B cell (primary cell): ENCODE data around the gene FXR2.

Source experiments
- CTCF ChIP-seq: fragments of 200-600 bp; IDR thresholded peaks from one replicate; pipeline ENCODE4 v1.8.0; 2022; ENCODE audit warnings: antibody characterized with exemption, mild to moderate bottlenecking
- EZH2 ChIP-seq: IDR thresholded peaks from 2 replicates; pipeline ENCODE4 v1.6.1; 2012; ENCODE audit warnings: borderline replicate concordance, low read depth, mild to moderate bottlenecking, moderate library complexity, low read length; ENCODE audit not compliant: insufficient read depth, poor library complexity, severe bottlenecking

GRCh38 chr17:7557147-7557764 lies 57.4 kb downstream of the FXR2 start:
- TF ChIP-seq CTCF = no peak
- no peak for TF ChIP-seq EZH2
